DMS153 (cell line): Measurements from ENCODE around the gene DIO3.
"Not testable (repeated sequence)": the region's sequence is repeated elsewhere in the genome, so short reads cannot be mapped to it uniquely, and the experiment has no call there.

Experiments
- DNase-seq: peaks from one replicate; lab custom pipeline; 2025; lab: John Stamatoyannopoulos, UW

Gene DIO3

DNA sequence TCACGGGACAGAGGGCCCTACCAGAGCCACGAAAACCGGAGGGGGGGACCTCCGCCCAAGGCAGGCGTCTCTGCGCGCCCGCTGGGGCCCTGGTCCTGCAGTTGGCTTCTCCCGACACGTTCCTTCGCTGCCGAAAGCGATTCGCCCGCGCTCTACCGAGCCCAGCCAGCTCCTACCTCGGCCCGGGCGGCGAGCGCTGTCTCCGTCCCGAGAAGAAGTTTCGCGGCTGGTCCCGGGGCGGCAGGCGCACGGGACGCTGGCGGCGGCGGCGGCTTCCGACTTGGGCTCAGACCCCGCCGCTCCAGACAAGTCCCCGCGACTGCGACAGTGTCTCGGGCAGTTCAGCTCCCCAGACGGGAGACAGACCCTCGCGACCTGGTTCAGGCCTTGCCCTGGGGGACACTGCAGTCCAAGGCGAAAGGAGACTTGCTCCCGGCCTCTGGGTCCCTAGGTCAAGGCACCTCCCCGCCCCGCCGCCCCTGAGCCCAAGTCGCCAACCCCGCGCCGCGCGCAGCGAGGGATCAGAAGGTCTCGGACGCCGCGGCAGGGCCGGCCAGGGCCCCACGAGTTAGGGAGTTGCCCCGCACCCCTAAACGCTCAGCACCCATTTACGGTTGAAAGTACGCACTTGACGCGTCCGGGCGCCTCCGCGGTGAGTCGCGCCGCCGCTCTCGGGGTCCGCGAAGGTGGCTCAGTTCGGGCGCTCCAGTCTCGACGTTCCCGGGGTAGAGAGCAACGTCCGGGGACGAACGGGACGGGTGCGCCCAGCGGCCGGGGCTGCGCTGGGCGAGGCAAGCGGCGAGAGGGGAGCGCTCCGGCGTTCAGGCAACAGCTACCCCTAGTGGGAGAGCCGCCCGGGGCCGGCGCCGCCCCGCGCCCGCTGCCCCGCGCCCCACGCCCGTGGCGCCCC lies 1.4 kb upstream of the DIO3 start:
- no peak for DNase-seq

DNA sequence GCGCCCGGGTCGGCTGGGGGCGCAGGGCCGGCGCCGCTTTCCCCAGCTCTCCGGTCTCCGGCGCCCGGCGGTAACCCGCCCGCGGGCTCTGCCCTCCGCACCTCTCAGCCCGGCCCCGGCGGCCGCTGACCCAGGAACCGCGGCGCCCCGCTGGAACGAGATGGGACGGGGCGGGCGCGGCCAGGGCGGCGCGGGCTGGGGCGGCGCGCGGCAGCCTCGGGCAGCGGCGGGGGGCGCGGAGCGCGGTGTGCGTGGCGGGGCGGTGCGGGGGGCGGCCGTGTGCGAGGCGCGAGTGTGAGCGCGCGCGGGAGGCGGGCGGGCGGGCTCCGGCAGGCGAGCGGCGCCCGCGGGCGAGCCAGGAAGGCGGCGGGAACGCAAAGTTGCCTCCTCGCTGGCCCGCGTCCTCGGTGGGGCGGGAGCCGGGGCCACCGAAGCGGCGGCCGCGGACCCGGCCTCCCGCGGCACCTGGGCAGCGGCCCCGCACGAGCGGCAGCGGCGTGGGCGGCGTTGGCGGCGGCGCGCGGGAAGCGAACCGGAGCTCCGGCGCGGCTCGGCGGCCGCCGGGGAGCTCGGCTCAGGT lies 671 bp upstream of the DIO3 start:
- DNase-seq = no peak

DNA sequence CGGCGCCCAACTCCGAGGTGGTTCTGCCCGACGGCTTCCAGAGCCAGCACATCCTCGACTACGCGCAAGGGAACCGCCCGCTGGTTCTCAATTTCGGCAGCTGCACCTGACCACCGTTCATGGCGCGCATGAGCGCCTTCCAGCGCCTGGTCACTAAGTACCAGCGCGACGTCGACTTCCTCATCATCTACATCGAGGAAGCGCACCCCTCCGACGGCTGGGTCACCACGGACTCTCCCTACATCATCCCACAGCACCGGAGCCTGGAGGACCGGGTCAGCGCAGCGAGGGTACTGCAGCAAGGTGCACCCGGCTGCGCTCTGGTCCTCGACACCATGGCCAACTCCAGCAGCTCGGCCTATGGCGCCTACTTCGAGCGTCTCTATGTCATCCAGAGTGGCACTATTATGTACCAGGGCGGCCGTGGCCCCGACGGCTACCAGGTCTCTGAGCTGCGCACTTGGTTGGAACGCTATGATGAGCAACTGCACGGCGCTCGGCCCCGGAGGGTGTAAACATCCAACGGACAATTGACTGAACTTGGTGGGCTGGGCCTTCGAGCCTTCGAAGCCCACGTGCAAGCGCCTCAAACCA lies 699 bp downstream of the DIO3 start:
- DNase-seq = no peak

DNA sequence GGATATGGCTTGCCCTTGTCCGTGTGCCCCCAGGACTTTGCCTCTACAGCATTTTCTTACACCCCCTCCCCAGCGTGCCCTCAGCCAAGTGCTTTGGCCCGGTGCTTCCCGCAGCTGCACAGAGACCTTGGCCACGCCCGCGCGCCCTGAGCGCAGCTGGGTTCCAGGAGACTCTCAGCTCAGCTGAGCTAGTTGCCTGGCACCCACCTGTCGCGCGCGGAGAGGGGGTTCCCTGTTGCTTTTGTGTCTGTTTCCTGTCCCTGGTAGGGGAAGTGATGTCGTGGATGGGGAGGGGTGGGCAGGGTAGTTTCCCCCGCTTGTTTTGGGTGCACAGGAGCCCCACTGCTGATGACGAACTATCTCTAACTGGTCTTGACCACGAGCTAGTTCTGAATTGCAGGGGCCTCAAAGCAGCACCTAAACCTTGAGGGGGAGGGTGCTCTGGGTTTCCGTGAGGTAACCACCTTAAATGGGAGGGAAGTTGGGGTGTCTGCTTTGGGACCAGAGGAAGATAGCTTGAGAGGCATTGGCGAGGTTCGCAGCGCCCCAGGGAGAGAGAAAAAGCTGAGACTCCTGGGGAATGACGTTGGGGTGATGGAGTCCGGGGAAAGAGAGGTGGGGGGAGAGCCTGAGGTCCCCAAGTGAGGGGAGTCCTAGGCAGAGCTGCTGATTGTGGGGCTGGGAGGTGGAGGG lies 1.5 kb downstream of the DIO3 start:
- DNase-seq = no peak

DNA sequence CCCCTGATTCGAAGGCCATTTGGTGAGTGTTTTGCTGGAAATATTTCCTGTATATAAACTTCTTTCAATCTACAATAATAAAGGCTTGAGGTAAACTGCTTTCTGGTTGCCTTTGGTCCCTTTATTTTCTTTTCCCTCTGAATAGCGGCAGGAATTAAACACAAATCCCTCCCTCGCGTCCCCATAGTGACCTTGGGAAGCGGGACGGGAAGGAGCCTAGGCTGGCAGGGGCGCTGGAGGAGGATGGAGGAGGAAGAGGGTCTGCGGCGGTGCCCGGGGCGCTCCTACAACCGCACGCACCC lies 2.0 kb downstream of the DIO3 start:
- no peak for DNase-seq

DNA sequence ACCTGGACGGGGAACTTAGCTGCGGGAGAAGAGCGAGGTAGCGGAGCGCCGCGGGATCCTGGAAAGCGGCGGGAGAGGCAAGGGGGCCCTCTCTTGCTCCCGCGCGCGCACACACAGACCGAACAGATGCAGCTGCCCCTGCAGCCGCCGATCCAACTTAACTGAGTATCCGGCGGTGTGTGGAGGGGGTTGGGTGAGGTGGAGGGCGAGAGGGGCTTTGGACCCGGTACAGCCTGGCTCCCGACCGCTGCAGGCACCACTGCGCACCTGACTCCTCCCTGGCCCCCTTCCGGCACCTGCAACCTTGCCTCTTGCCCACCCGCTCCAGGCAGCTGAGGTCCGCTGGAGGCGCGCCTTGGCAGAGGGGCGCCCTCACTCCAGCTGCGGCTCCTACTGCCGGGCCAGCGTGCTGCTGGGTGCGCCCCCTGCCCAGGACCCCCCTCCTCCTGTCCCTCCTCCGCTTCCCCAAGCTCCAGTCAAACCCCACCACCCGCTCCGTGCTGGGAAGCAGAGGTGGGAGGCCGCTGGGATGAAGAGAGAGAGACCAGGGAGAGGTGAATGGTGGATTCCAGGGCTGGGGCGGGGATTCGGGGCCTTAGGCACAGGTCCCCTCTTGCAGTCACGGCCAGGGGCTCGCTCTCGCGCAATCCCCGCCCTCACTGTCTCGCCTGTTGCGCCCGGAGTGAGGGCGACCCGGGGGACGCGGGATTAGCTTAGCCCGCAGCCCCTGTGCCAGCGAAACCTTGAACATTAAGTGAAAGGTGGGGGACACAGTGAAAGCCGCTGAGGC lies 2.6 kb downstream of the DIO3 start:
- no peak for DNase-seq

DNA sequence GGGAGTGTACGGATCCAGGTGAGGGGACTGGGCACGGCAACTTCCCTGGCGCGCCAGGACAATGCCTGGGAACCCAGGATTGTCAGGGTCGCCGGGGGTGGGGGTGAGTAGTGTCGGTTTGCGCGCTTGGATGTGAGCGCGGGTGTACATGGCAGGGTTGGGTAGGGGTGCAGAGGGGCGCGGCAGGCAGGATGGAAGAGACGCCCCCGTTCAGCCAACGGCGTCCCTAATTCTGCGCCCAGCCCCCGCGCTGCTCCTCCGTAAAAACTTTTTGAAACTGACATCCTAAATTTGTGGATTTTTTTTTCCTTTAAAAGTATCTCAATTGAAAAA lies 3.1 kb downstream of the DIO3 start:
- no peak for DNase-seq

DNA sequence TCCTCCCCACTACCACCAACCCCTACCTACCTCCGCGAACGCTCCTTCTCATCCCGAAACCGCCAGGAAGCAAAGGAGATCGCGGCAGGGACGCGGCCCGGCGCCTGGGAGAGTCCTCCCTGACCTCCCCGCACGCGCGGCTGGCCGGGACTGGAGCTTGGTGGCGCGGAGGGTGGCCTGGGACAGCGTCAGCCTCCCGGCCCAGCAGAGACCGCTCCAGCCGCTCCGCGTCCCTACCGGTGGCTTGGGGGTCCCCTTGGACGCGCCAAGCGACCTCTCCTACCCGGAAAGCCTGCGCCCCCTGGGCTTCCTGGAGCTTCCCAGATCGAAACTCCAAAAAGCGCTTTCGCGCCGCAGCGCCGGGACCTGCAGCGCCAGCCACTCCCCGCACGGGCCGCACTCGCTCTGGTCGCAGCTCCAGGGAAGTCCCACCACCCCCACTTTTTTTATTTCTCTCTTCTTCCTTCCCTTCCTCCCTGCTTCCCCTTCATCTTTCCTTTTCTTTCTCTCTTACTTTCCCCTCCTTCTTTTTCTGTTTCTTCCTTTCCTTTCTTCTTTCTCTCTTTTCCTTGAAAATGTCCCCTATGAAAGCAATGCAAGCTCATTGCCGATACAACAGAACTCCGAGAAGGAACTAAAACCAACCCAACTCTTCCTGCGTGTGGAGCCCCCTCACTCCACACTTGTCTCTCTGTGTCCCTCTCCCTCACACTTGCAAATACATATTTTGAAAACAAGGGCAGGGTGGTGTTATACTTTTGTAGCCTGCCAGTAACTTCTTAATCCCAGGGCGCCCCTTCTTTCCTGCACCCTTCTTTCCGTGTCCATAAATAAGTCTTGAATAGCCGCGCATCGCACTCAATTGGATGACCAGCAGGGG lies 3.8 kb downstream of the DIO3 start:
- DNase-seq = no peak

DNA sequence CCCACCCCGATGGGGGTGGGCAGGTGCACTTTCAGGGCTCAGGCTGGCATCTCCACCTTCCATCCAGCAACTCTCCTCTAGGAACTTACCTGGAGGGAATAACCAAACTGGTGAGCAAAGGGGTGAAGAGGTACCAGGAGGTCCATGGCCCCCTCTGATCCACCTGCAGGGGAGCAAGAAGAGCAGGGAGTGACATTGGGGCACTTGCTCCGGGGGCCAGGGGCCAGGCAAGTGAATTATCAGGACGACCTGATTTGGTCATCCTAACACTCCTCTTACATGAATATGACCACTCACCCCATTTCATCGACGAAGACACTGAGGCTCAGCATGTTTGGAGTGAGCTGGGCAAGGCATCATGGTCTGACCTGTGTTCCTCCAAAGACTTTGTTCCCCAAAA lies 6.0 kb downstream of the DIO3 start:
- DNase-seq = no peak

DNA sequence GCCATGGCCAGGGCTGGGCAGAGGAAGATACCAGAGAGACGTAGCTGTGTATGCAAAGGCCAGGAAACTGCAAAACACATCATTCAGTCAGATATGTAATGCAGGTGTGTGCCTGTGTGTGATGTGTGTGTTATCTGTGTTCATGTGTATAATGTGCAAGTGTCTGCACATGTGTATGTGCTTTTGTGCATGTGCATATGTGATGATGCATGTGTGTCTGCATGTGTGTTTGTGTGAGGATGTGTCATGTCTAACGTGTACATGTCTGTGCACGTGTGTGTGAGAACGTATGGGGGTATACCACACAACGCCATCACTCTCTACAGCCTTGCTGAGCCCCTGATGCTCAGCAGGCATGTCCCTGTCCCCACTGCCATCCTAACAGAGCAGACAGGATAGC lies 9.7 kb downstream of the DIO3 start:
- DNase-seq = no peak

DNA sequence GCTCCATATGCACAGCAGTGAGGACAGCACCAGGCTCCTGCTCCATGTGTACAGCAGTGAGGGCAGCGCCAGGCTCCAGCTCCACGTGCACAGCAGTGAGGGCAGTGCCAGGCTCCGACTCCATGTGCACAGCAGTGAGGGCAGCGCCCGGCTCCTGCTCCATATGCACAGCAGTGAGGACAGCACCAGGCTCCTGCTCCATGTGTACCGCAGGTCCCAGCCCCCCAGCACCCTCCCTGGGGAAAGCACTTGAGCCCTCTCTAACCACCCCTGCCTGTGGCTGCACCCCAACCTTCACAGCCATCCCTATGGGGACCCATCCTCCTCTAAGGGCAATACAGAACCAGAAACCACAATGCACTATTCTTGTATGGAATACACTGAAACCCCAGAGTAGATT lies 11.2 kb downstream of the DIO3 start:
- not testable (repeated sequence) for DNase-seq

DNA sequence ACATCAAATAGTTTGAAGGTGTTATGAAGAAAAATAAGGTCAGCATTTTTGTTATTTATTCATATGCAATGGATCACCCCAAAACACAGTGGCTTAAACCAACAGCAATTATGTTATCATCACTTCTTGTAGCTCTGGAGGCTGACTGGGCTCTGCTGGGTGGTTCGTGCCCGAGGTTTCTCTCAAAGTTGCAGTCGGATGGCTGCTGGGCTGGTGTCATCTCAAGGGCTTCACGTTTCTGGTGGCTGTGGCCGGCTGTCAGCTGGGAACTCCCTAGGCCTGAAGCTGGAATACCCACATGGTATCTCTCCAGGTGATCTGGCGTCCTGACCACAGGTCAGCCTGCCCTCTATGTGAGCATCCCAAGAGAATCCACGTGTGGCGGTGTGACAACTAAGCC lies 12.0 kb downstream of the DIO3 start:
- DNase-seq = no peak

DNA sequence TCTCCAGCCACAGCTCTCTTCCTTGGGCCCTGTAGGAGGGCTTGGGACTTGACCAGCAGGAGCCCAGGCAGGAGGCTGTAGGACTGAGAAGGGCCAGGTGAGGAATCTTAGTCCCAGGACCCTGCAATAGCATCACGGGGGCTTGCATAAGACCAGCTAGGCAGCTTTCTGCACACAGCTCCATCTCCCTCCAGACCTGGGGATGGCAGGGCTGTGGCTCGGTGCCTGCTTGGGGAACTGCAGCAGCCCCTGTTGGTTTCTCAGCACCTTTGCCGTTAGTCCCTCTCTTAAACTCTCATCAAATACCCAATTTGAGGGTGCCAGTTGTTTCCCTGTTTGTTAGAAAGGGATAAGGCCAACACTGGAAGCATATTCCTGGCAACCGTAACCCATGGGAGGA lies 14.3 kb downstream of the DIO3 start:
- no peak for DNase-seq

DNA sequence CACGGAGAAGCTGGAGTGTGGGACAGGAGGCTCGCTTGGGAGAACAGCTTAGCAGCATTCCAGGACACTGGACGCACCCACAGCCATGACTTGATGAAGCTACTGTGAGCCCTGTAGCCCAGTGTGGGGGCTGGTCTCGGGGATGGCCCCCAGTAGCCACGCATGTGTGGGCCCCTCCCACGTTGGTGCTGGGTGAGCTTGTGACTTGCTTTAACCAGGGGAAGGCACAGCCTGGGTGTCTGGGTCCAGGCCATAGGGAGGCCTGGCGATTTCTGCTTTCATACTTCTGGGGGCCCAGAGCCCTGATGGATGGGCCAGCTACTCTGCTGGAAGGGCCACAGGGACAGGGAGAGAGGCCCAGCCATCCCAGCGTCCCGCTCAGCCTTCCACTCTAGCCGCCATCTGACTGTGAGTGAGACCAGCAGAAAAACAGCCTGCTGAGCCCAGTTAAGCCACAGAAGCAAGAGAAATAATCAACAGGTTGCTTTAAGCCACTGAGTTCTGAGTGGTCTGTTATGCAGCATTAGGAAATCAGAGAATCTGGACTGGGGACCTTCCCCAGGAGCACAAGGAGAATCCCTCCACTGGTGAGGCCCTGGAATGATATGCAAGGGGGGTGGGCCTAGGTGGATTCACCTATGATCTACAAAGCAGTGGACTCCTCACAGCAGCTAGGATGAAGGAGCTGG lies 16.1 kb downstream of the DIO3 start:
- DNase-seq = no peak

DNA sequence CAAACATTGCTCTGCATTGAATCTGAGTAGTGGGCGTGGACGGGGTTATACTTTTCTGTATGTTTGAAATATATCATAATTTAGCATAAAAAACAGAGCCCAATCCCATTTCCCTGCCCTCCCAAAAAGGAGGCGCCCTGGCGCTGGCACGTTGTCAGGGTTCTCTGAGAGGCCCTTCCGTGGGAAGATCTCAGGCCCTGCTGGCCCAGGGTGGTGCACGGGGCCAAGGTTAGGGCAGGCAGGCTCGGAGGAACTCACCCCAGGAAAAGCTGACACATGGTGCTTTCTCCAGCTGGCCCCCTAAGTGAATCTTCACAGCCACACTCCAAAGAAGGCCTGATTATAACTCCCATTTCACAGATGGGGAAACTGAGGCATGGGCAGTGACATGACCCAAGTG lies 17.2 kb downstream of the DIO3 start:
- DNase-seq = no peak

DNA sequence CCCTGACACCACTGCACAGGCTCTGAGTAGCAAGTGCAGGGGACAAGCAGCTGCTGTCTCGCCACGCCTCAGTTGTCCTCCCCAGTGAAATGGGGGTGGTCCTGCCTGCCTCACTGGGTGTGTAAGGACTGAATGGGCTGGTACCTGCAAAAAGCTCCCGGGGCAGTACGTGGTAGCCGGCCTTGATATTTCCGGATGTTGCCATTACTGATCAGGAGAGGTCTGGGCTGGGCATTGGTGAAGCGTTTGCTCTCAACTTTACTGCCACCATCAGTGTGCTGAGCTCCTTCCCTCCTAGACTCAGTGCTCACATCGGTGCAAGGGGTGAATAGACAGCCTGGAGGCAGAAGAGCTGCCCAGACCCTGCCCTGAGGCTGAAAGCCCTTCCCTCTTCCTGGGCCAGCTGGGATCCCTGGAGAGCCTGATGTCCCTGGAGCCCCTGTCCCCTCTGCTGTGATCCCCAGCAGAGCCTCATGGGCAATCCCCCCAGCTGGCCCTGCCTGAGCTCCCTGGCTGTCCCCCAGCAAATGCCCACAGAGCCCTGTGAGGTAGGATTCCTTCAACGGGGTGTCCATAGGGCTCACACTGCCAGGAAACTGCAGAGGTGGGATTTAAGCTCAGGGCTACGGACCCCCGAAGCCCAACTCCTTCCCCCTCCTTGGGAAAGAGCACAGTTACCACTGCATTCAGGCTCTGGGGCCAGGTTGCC lies 18.2 kb downstream of the DIO3 start:
- DNase-seq = no peak

DNA sequence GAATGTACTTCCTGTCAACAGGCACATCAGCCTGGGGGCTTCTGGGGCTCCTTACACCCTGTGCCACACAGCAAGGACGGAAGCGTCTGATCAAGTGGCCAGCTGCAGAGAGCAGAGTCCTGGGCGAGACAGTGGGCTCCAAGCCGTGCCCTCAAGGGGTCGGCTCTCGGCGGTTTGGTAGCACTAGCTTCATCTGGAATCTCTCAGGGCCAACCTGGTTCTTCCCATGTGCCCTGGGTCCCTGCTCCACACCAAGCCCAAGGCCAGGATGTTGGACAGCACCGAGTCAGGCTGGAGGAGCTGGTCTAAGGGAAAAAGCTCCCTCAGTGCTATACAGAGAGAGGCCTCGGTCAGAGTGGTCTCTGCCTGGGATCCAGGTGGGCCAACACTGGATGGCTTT lies 20.5 kb downstream of the DIO3 start:
- DNase-seq = no peak

DNA sequence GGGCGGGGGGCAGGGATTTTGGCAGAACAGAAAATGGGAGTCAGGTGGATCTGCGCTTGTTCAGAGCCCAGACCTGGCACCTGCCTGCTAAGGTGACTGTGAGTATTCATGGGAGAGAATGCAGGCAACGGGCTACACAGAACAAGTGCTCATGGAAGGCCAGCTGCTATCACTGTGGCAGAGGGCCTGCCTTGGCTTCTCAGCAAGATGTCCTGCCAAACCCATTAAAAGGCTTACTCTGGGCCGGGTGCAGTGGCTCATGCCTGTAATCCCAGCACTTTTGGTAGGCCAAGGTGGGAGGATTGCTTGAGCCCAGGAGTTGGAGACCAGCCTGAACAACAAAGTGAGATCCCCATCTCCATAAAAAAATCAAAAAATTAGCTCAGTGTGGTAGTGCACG lies 21.0 kb downstream of the DIO3 start:
- DNase-seq = no peak

DNA sequence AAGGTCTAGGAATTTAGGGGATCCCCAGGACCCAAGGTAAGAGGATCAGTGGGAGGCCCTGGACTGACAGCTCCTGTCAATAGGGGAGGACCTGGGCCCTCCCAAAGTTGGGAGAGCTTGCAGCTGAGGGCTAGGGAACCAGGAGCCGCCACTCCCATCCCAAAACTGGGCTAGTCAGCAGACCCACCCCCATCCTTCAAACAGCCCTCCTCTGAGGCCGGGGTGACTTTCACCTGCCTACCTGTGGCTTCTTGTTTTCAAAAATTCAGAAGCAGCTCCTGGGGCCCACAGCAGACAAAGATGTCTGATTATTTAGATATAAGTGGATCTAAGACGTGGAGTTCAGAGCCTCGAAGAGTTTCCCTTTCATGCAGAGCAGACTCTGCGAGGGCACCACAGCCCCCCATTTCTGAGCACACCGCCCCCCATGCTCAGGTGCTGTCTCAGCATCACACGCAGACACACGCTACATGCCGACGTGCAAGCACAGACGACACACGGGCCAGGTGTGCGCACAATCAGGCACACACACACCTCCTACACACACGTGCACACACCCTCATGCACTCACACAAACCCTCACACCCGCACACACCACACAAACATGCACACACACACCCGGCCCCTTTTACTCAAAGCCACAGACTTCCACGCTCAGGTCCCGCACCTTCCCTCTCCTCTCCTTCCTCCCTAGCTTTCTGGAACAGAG lies 21.9 kb downstream of the DIO3 start:
- no peak for DNase-seq

DNA sequence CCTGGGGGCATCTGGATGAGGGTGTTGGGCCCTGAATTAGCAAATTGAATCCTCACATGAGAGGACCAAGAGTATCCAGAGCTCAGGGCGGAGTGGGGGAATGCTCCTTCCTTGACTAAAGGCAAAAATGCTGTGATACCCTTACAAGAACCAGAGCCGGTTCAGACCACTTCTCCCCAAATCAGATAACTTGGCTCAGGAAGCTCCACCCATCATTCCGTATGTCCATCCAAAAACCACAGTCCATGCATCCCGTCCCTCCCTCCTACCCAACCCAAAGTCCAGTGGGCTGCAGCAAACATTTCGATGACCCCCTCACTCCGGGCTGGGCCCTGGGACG lies 22.4 kb downstream of the DIO3 start:
- DNase-seq = no peak
